HG02642 (cell line): ENCODE data around the gene IP6K1.
"Not testable (repeated sequence)": the region's sequence is repeated elsewhere in the genome, so short reads cannot be mapped to it uniquely, and the experiment has no call there.

Experiments used
- ATAC-seq: cut with Tn5 transposase; IDR thresholded peaks from one replicate; pipeline ENCODE4 v1.9.1; 2021; ENCODE audit warnings: mild to moderate bottlenecking; ENCODE audit not compliant: unreplicated experiment, poor library complexity

The IP6K1 gene

GRCh38 chr3:49695350-49696015, 90.9 kb downstream of the IP6K1 start:
- ATAC-seq: not testable (repeated sequence)

- not testable (repeated sequence) for ATAC-seq
These were observed 91.8 kb downstream of the IP6K1 start for GRCh38 chr3:49694409-49695070.

GRCh38 chr3:49691481-49691880, 94.9 kb downstream of the IP6K1 start:
- not testable (repeated sequence) for ATAC-seq

GRCh38 chr3:49690856-49691255, 95.5 kb downstream of the IP6K1 start:
- not testable (repeated sequence) for ATAC-seq

GRCh38 chr3:49689908-49690624, 96.3 kb downstream of the IP6K1 start:
- not testable (repeated sequence) for ATAC-seq

- peak; percentile 71 for ATAC-seq
These were observed 97.1 kb downstream of the IP6K1 start, which contains the start of the genes MST1 and RNF123 for GRCh38 chr3:49689046-49689907. Gene MST1, minus strand, starts transcription at chr3:49689474. Its CDS starts 783 bp downstream, at chr3:49688691. Gene RNF123, plus strand, starts transcription at chr3:49689557. Its CDS starts 1,609 bp downstream, at chr3:49691166.

GRCh38 chr3:49688338-49689045, 97.8 kb downstream of the IP6K1 start:
- not testable (repeated sequence) for ATAC-seq

GRCh38 chr3:49687424-49687795, 98.9 kb downstream of the IP6K1 start:
- not testable (repeated sequence) for ATAC-seq

- ATAC-seq: not testable (repeated sequence)
These were observed 99.4 kb downstream of the IP6K1 start for GRCh38 chr3:49686769-49687423.

- not testable (repeated sequence) for ATAC-seq
These were observed 100.0 kb downstream of the IP6K1 start for GRCh38 chr3:49686346-49686745.

GRCh38 chr3:49685846-49686245, 100.5 kb downstream of the IP6K1 start:
- ATAC-seq: not testable (repeated sequence)

GRCh38 chr3:49685103-49685502, 101.2 kb downstream of the IP6K1 start:
- not testable (repeated sequence) for ATAC-seq

GRCh38 chr3:49684453-49684852, 101.9 kb downstream of the IP6K1 start:
- not testable (repeated sequence) for ATAC-seq

- no peak for ATAC-seq
These were observed 103.2 kb downstream of the IP6K1 start for GRCh38 chr3:49683162-49683561.

- ATAC-seq: no peak
These were observed 104.8 kb downstream of the IP6K1 start for GRCh38 chr3:49681543-49681942.

- no peak for ATAC-seq
These were observed 105.2 kb downstream of the IP6K1 start for GRCh38 chr3:49681232-49681522.

GRCh38 chr3:49680493-49681231, 105.7 kb downstream of the IP6K1 start:
- ATAC-seq: no peak

GRCh38 chr3:49675912-49676311, 110.4 kb downstream of the IP6K1 start:
- no peak for ATAC-seq
